CMK (cell line): ENCODE measurements around the gene MAVS.
A peak's percentile ranks its signal among the peaks of the same experiment; 100 is the strongest.

Experiments used
- DNase-seq: peaks from one replicate; pipeline ENCODE4 v3.0.0-alpha.2; 2010; ENCODE audit warnings: low read depth

MAVS gene

GRCh38 chr20:3846740-3847428, at the start of gene MAVS:
MAVS (plus strand) TSS chr20:3846834; CDS start chr20:3854625, 7,791 bp downstream.
- peak; percentile 88 for DNase-seq

GRCh38 chr20:3797226-3797545, 49.4 kb upstream of the MAVS start:
- DNase-seq = no peak

- no peak for DNase-seq
Measured at GRCh38 chr20:3797592-3798372, 48.9 kb upstream of the MAVS start.

- no peak for DNase-seq
Measured at GRCh38 chr20:3798373-3798768, 48.3 kb upstream of the MAVS start.

- no peak for DNase-seq
Measured at GRCh38 chr20:3798908-3799248, 47.8 kb upstream of the MAVS start.

GRCh38 chr20:3800256-3800877, 46.3 kb upstream of the MAVS start:
- no peak for DNase-seq

- DNase-seq = no peak
Measured at GRCh38 chr20:3800878-3801260, 45.8 kb upstream of the MAVS start.

GRCh38 chr20:3801299-3801698, 45.3 kb upstream of the MAVS start:
- no peak for DNase-seq

- DNase-seq = no peak
Measured at GRCh38 chr20:3801846-3802245, 44.8 kb upstream of the MAVS start.

- DNase-seq = no peak
Measured at GRCh38 chr20:3802524-3803239, 44.0 kb upstream of the MAVS start.

GRCh38 chr20:3803289-3803688, 43.3 kb upstream of the MAVS start:
- DNase-seq = no peak

GRCh38 chr20:3803854-3804253, 42.8 kb upstream of the MAVS start:
- no peak for DNase-seq

- no peak for DNase-seq
Measured at GRCh38 chr20:3804254-3804751, 42.3 kb upstream of the MAVS start.

GRCh38 chr20:3804781-3805180, 41.9 kb upstream of the MAVS start:
- no peak for DNase-seq

GRCh38 chr20:3808544-3808943, 38.1 kb upstream of the MAVS start:
- no peak for DNase-seq

GRCh38 chr20:3811467-3812258, 35.0 kb upstream of the MAVS start:
- DNase-seq = peak; percentile 72

- no peak for DNase-seq
Measured at GRCh38 chr20:3812259-3812681, 34.4 kb upstream of the MAVS start.

GRCh38 chr20:3812975-3813847, 33.4 kb upstream of the MAVS start:
- no peak for DNase-seq

GRCh38 chr20:3813848-3814581, 32.6 kb upstream of the MAVS start:
- DNase-seq = no peak

- no peak for DNase-seq
Measured at GRCh38 chr20:3814928-3815495, 31.6 kb upstream of the MAVS start.
